Endothelial cell of umbilical vein (primary cell): Measurements from ENCODE around the gene PGGHG. TPM values are rescaled to one million over a fixed set of nuclear protein-coding genes. Genes with fewer than 3 reads are reported as not detected.

ENCODE experiments used
- BruUV-seq: library from RNA; stranded (reverse); fragments of 400-500 nt; replicated peaks from 2 replicates; lab custom pipeline; 2021; lab: Mats Ljungman, UMichigan
- CTCF ChIA-PET: fragments of 300-600, 350-600 bp; sonication (Branson Sonifier 250); formaldehyde crosslinking; loops from one replicate; lab custom pipeline; 2021; ENCODE audit warnings: antibody characterized with exemption, inconsistent platforms; lab: Charles Lee
- POLR2A ChIA-PET: fragments of 300-600, 350-600 bp; sonication (Branson Sonifier 250); formaldehyde crosslinking; loops from one replicate; lab custom pipeline; 2021; ENCODE audit warnings: antibody characterized with exemption, inconsistent platforms; lab: Charles Lee
- DNase-seq: peaks from one replicate; pipeline ENCODE4 v3.0.0-alpha.2; 2011; ENCODE audit warnings: low read depth, low spot score
- FAIRE-seq: peaks from 2 replicates; lab custom pipeline; 2011; peaks lifted over from hg19 to GRCh38; lab: Jason Lieb, UNC
- H2AFZ ChIP-seq: 2 replicates; pipeline ENCODE4 v1.6.0; 2012; ENCODE audit warnings: low read depth, low read length, control low read depth, inconsistent platforms
- H3K27ac ChIP-seq: 2 replicates; pipeline ENCODE4 v1.5.1; 2011; ENCODE audit warnings: low read depth, mild to moderate bottlenecking, control low read depth, low read length, moderate library complexity; ENCODE audit not compliant: insufficient read depth
- H3K27me3 ChIP-seq, 2 experiments: 2 replicates each; pipeline versions ENCODE4 v1.6.0 to v1.6.1; 2011; ENCODE audit warnings: low read length in 2 of 2, mixed read lengths in 1 of 2; ENCODE audit not compliant: control insufficient read depth in 2 of 2, insufficient read depth in 2 of 2
- H3K36me3 ChIP-seq, 2 experiments: 2 replicates in 1 of 2; 3 replicates in 1 of 2; pipeline ENCODE4 v1.5.1; 2011; ENCODE audit warnings: low read length in 2 of 2, mild to moderate bottlenecking in 1 of 2, moderate library complexity in 1 of 2; ENCODE audit not compliant: control insufficient read depth in 2 of 2, insufficient read depth in 2 of 2; ENCODE audit errors: extremely low read depth in 1 of 2
- H3K4me1 ChIP-seq: 3 replicates; pipeline ENCODE4 v1.5.1; 2011; ENCODE audit warnings: mild to moderate bottlenecking, low read length; ENCODE audit not compliant: control insufficient read depth, insufficient read depth; ENCODE audit errors: extremely low read depth
- H3K4me2 ChIP-seq: 2 replicates; pipeline ENCODE4 v1.6.1; 2011; ENCODE audit warnings: low read length, control low read depth, mixed read lengths; ENCODE audit not compliant: insufficient read depth
- H3K4me3 ChIP-seq, 3 experiments: fragments of 200-600 bp in 1 of 3; sonication (generic), shearing (Covaris generic) in 1 of 3; replicated peaks in 1 of 3; 2 replicates each; pipeline ENCODE4 v1.5.1; 2011 to 2016; ENCODE audit warnings: control low read depth in 3 of 3, low read length in 3 of 3, mild to moderate bottlenecking in 2 of 3, inconsistent platforms in 1 of 3, low read depth in 1 of 3, moderate library complexity in 1 of 3; ENCODE audit not compliant: insufficient read depth in 1 of 3
- H3K79me2 ChIP-seq: 2 replicates; pipeline ENCODE4 v1.6.0; 2012; ENCODE audit warnings: low read length, inconsistent platforms; ENCODE audit not compliant: control insufficient read depth, insufficient read depth
- H3K9ac ChIP-seq: replicated peaks from 2 replicates; pipeline ENCODE3; 2011; ENCODE audit warnings: low read length, control low read depth; ENCODE audit not compliant: insufficient read depth; ENCODE audit errors: extremely low read depth
- H3K9me1 ChIP-seq: replicated peaks from 3 replicates; pipeline ENCODE4 v1.6.0; 2011; ENCODE audit warnings: mild to moderate bottlenecking, low read length; ENCODE audit not compliant: control insufficient read depth, insufficient read depth; ENCODE audit errors: extremely low read depth
- H3K9me3 ChIP-seq: replicated peaks from 2 replicates; pipeline ENCODE4 v1.5.1; 2012; ENCODE audit warnings: low read length, inconsistent platforms; ENCODE audit not compliant: control insufficient read depth, insufficient read depth
- H4K20me1 ChIP-seq: replicated peaks from 2 replicates; pipeline ENCODE3; 2011; ENCODE audit warnings: mild to moderate bottlenecking, low read length; ENCODE audit not compliant: control insufficient read depth, insufficient read depth; ENCODE audit errors: extremely low read depth
- EZH2 ChIP-seq: IDR thresholded peaks from 2 replicates; pipeline ENCODE4 v1.6.1; 2012; ENCODE audit warnings: borderline replicate concordance, low read depth, mild to moderate bottlenecking, moderate library complexity, low read length, inconsistent platforms; ENCODE audit not compliant: severe bottlenecking
- FOS ChIP-seq: IDR thresholded peaks from 2 replicates; pipeline ENCODE4 v1.6.1; 2011; ENCODE audit warnings: mild to moderate bottlenecking, low read length, moderate library complexity, borderline replicate concordance; ENCODE audit not compliant: insufficient read depth
- GATA2 ChIP-seq: IDR thresholded peaks from 2 replicates; pipeline ENCODE4 v1.7.0; 2011; ENCODE audit warnings: low read depth, mild to moderate bottlenecking, moderate library complexity, mixed read lengths, low read length; ENCODE audit not compliant: insufficient read length, insufficient read depth
- JUN ChIP-seq: IDR thresholded peaks from 2 replicates; pipeline ENCODE4 v1.6.1; 2011; ENCODE audit warnings: borderline replicate concordance, low read depth; ENCODE audit not compliant: insufficient read length, insufficient read depth
- MYC ChIP-seq: IDR thresholded peaks from one replicate; pipeline ENCODE4 v1.6.1; 2011; ENCODE audit warnings: mild to moderate bottlenecking, low read depth, low read length
- POLR2A ChIP-seq: IDR thresholded peaks from 2 replicates; pipeline ENCODE4 v1.6.1; 2012; ENCODE audit warnings: low read depth, mild to moderate bottlenecking, control low read depth, low read length
- POLR2AphosphoS5 ChIP-seq: IDR thresholded peaks from 2 replicates; pipeline ENCODE4 v1.6.1; 2012; ENCODE audit warnings: low read depth, mild to moderate bottlenecking, control low read depth, low read length, moderate library complexity; ENCODE audit not compliant: insufficient read depth
- dilution Hi-C: fragments of 300-500 bp; cut with MboI; formaldehyde crosslinking; loops from one replicate; pipeline ENCODE4 v1.15.0; 2019; ENCODE audit warnings: low sequenced_read_pairs; ENCODE audit not compliant: extremely low pct_ligation_motif_present
- intact Hi-C: fragments of 100-400 bp; cut with micrococcal nuclease; formaldehyde crosslinking; loops from one replicate; pipeline ENCODE4 v1.10.0; 2022
- polyA plus RNA-seq, 4 experiments: library from polyadenylated mRNA; depleted of rRNA in 3 of 4; stranded (reverse) in 3 of 4; unstranded in 1 of 4; fragments of >200 nt; gene quantifications; 2 replicates each; pipeline versions ENCODE4 v1.2.1 to v1.2.3, GENCODE V29; 2011 to 2012; ENCODE audit warnings: missing spikeins in 1 of 4
- total RNA-seq: library from RNA; stranded (reverse); gene quantifications from 2 replicates; pipeline ENCODE4 v1.2.3, GENCODE V29; 2021
- TF ChIP-seq, protein P1 (sequence below): IDR thresholded peaks from 2 replicates; pipeline ENCODE4 v1.6.1; 2011; ENCODE audit not compliant: insufficient read depth, insufficient read length
- TF ChIP-seq, protein P2 (sequence below), 2 donors: IDR thresholded peaks; 1 replicate in 1 of 2; 2 replicates in 1 of 2; pipeline ENCODE4 v1.5.1; 2011; ENCODE audit warnings: low read length in 2 of 2, mild to moderate bottlenecking in 2 of 2, moderate library complexity in 2 of 2, control low read depth in 1 of 2, inconsistent platforms in 1 of 2, low read depth in 1 of 2; ENCODE audit not compliant: insufficient read depth in 1 of 2; ENCODE audit errors: extremely low read depth in 1 of 2

PGGHG gene
- total and polyA plus RNA-seq, 2 donors (not counting 3 experiments of a cell fraction or from before 2014, with no cell fraction given) = 31.6 to 42.4 TPM

DNA sequence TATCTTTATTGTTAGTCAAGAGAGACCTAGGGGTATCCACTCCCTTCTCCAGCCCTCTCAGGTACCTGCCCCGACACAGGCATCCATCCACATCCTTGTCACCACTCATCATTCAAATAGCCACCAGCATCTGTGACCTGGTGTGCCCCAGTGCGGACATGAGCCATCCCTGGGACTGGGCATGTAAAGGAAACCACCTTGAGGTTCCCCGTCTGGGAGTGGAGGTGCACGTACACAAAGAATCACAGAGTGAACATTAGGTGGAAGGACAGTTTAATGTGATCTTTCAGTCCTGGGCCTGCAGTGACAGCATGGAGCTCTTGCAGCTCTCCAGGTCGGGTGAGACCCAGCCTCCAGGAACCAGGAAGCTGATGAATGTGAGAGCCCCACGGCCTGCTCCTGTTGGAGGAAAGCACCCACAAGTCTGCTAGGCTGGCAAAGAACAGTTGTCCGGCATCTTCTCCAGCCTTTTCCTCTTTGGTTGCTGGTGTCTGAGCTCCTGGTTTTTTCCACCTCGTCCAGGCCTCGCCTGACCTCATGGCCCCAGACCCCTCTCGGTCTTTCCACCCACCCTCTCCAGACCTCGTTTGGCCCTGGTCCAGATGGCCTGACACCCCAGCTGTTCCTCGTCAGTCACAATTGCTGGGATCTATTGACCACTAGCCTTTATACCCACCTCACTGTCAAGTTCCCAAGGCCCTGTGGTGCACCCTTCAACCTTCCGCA lies 35.6 kb upstream of the PGGHG start:
- peaks cover 14 to 33% of the 10 kb centered on the region in 2 experiments for H3K36me3 ChIP-seq
- CTCF ChIA-PET = interaction anchor here (1.4 kb wide), 1 partner anchor 31 kb away, joined by 3 read pairs; no protein-coding TSS in a partner anchor

More for the DNA sequence above, 35.6 kb upstream of the PGGHG start:
- TF ChIP-seq EZH2 (no peak), GATA2 (no peak), JUN (no peak), POLR2AphosphoS5 (no peak), FOS (no peak), MYC (no peak), POLR2A (no peak)
- TF ChIP-seq, protein P1, sequence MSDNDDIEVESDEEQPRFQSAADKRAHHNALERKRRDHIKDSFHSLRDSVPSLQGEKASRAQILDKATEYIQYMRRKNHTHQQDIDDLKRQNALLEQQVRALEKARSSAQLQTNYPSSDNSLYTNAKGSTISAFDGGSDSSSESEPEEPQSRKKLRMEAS = no peak
- TF ChIP-seq, protein P2, sequence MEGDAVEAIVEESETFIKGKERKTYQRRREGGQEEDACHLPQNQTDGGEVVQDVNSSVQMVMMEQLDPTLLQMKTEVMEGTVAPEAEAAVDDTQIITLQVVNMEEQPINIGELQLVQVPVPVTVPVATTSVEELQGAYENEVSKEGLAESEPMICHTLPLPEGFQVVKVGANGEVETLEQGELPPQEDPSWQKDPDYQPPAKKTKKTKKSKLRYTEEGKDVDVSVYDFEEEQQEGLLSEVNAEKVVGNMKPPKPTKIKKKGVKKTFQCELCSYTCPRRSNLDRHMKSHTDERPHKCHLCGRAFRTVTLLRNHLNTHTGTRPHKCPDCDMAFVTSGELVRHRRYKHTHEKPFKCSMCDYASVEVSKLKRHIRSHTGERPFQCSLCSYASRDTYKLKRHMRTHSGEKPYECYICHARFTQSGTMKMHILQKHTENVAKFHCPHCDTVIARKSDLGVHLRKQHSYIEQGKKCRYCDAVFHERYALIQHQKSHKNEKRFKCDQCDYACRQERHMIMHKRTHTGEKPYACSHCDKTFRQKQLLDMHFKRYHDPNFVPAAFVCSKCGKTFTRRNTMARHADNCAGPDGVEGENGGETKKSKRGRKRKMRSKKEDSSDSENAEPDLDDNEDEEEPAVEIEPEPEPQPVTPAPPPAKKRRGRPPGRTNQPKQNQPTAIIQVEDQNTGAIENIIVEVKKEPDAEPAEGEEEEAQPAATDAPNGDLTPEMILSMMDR (IDR thresholded peaks at IDR 0.05; ENCODE audit: extremely low read depth in 1 of 2, insufficient read depth in 1 of 2, low read depth in 1 of 2, low read length in 2 of 2) = no peak
- Histone ChIP-seq H2AFZ (no peak overlapping the region), H3K79me2 (no peaks in the 10 kb centered on the region), H3K4me3 (no peak overlapping the region), H3K9me1 (no peaks in the 10 kb centered on the region), H3K27me3 (no peaks in the 10 kb centered on the region), H4K20me1 (no peaks in the 10 kb centered on the region), H3K4me1 (no peaks in the 10 kb centered on the region), H3K27ac (no peak overlapping the region), H3K9ac (no peak overlapping the region), H3K9me3 (no peaks in the 10 kb centered on the region), H3K4me2 (no peak overlapping the region)
- intact Hi-C loops (loop anchor here (5.0 kb wide), 1 partner anchor 194 kb away; no protein-coding TSS in a partner anchor), dilution Hi-C loops (no loop called here)
- DNase-seq = no peak
- no peak for FAIRE-seq
- no TSS peak for BruUV-seq
- POLR2A ChIA-PET = no interaction called here
